Mesendoderm (in vitro differentiated cells): ENCODE measurements around the gene GDAP1L1. TPM values are rescaled to one million over a fixed set of nuclear protein-coding genes. Genes with fewer than 3 reads are reported as not detected.

Experiments used
- DNase-seq: peaks from one replicate; pipeline ENCODE4 v3.0.0; 2013
- H2AK5ac ChIP-seq: 2 replicates; pipeline ENCODE4 v1.6.1; 2013; ENCODE audit warnings: low read length, inconsistent platforms
- H2BK120ac ChIP-seq: 2 replicates; pipeline ENCODE4 v1.6.1; 2013; ENCODE audit warnings: low read depth, mild to moderate bottlenecking, low read length, moderate library complexity, mixed read lengths
- H2BK15ac ChIP-seq: replicated peaks from 2 replicates; pipeline ENCODE4 v1.6.1; 2013; ENCODE audit warnings: low read depth, mild to moderate bottlenecking, moderate library complexity
- H2BK5ac ChIP-seq: 2 replicates; pipeline ENCODE4 v1.6.1; 2013; ENCODE audit warnings: low read length, inconsistent platforms
- H3K18ac ChIP-seq: 2 replicates; pipeline ENCODE4 v1.6.1; 2013; ENCODE audit warnings: mild to moderate bottlenecking, low read length, mixed read lengths
- H3K23ac ChIP-seq: one replicate; pipeline ENCODE4 v1.6.1; 2013; ENCODE audit warnings: low read length
- H3K27ac ChIP-seq: 2 replicates; pipeline ENCODE4 v1.5.1; 2013; ENCODE audit warnings: low read depth, mild to moderate bottlenecking, inconsistent platforms, low read length, moderate library complexity
- H3K27me3 ChIP-seq: 2 replicates; pipeline ENCODE4 v1.6.1; 2013; ENCODE audit warnings: low read length, control low read depth, mild to moderate bottlenecking, inconsistent platforms; ENCODE audit not compliant: insufficient read depth, poor library complexity
- H3K36me3 ChIP-seq: 2 replicates; pipeline ENCODE4 v1.6.1; 2013; ENCODE audit warnings: low read length, inconsistent platforms; ENCODE audit not compliant: control insufficient read depth, insufficient read depth
- H3K4ac ChIP-seq: one replicate; pipeline ENCODE4 v1.6.1; 2013; ENCODE audit warnings: low read depth, mild to moderate bottlenecking, low read length, moderate library complexity
- H3K4me1 ChIP-seq: 2 replicates; pipeline ENCODE4 v1.6.1; 2013; ENCODE audit warnings: low read depth, low read length, inconsistent platforms; ENCODE audit not compliant: control insufficient read depth
- H3K4me2 ChIP-seq: 2 replicates; pipeline ENCODE4 v1.6.1; 2013; ENCODE audit warnings: low read length
- H3K4me3 ChIP-seq: 2 replicates; pipeline ENCODE4 v1.5.1; 2013; ENCODE audit warnings: mild to moderate bottlenecking, low read length
- H3K56ac ChIP-seq: one replicate; pipeline ENCODE4 v1.6.1; 2013; ENCODE audit warnings: low read length
- H3K79me1 ChIP-seq: 2 replicates; pipeline ENCODE4 v1.6.1; 2013; ENCODE audit warnings: low read length, inconsistent platforms
- H3K79me2 ChIP-seq: 2 replicates; pipeline ENCODE4 v1.6.1; 2013; ENCODE audit warnings: mild to moderate bottlenecking, low read length; ENCODE audit not compliant: control insufficient read depth, insufficient read depth
- H3K9ac ChIP-seq: 2 replicates; pipeline ENCODE4 v1.6.1; 2013; ENCODE audit warnings: low read length, inconsistent platforms
- H4K5ac ChIP-seq: one replicate; pipeline ENCODE4 v1.6.1; 2013; ENCODE audit warnings: low read length
- H4K8ac ChIP-seq: one replicate; pipeline ENCODE4 v1.6.1; 2013; ENCODE audit warnings: low read depth, mild to moderate bottlenecking, control low read depth, low read length, moderate library complexity
- WGBS: extraction: QIAGEN DNeasy Blood & Tissue Kit; methylation state at CpG from one replicate; pipeline ENCODE4 v1.1.7; 2013; ENCODE audit warnings: low lambda C conversion rate, missing lambda C conversion rate; ENCODE audit not compliant: insufficient coverage; ENCODE audit errors: extremely low coverage; 5-methylcytosine and 5-hydroxymethylcytosine counted together
- polyA plus RNA-seq, 2 experiments: library from polyadenylated mRNA; stranded (reverse); fragments of 200-250 nt; gene quantifications; one replicate each; pipeline ENCODE4 v1.2.3, GENCODE V29; 2013

GDAP1L1 gene
- 2.6 TPM for polyA plus RNA-seq (2013, experiment 1 of 2)
- polyA plus RNA-seq (2013, experiment 2 of 2): 2.5 TPM

DNA sequence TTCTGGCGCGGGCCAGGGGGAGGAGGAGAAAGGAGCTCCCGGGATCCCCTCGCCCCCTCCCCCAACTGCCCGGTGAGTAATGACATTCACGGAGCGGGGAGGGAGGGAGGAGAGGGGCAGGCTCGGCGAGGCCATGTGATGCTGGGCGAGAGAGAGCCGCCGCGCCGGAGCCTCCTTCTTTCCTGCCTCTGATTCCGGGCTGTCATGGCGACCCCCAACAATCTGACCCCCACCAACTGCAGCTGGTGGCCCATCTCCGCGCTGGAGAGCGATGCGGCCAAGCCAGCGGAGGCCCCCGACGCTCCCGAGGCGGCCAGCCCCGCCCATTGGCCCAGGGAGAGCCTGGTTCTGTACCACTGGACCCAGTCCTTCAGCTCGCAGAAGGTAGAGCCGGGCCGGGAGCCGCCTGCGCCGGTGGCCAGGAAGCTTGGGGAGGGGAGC is at the start of gene GDAP1L1:
Gene GDAP1L1, plus strand, starts transcription at position 178 of the 441 bp plus-strand sequence. Its CDS starts 27 bp downstream, at position 205.
- WGBS: no CpG with 5 or more reads among the region's 32 CpGs

DNA sequence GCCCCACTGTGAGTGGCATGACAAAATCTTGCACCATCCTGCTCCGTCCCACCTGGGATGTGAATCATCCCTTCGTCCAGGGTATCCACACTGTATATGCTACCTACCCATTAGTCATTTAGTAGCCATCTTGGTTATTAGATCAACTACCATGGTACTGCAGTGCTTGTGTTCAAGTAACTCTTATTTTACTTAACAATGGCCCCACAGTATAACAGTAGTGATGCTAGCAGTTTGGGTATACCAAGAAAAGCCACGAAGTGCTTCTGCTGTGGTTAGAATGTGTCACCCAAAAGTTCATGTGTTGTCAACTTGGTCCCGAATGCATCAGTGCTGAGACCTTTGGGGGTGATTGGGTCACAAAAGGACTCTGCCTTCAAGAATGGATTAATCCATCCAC is 48.2 kb upstream of the GDAP1L1 start:
- Histone ChIP-seq H3K18ac (no peak overlapping the region), H3K56ac (no peak overlapping the region), H3K27ac (no peak overlapping the region), H3K27me3 (no peaks in the 10 kb centered on the region), H4K5ac (no peak overlapping the region), H3K4me2 (no peak overlapping the region), H3K36me3 (peaks cover 4% of the 10 kb centered on the region), H3K23ac (no peak overlapping the region), H3K4me3 (no peak overlapping the region), H3K9ac (no peak overlapping the region), H4K8ac (no peak overlapping the region), H2BK5ac (no peak overlapping the region), H2AK5ac (no peak overlapping the region), H2BK120ac (no peak overlapping the region), H3K4me1 (no peaks in the 10 kb centered on the region), H3K79me1 (peaks cover 3% of the 10 kb centered on the region), H3K79me2 (peaks cover 2% of the 10 kb centered on the region), H3K4ac (no peak overlapping the region), H2BK15ac (no peak overlapping the region)
- no peak for DNase-seq
- no CpG with 5 or more reads among the region's 4 CpGs for WGBS

More for the DNA sequence above, at the start of gene GDAP1L1:
- Histone ChIP-seq H3K4me1 (no peaks in the 10 kb centered on the region), H3K4me3 (peak within 1 kb of the TSS; percentile 53), H2BK5ac (no peak within 1 kb of the TSS), H3K4ac (no peak within 1 kb of the TSS), H2AK5ac (no peak within 1 kb of the TSS), H3K79me2 (no peaks in the 10 kb centered on the region), H3K36me3 (no peaks in the 10 kb centered on the region), H3K79me1 (no peaks in the 10 kb centered on the region), H3K18ac (no peak within 1 kb of the TSS), H3K56ac (peak within 1 kb of the TSS; percentile 71), H3K9ac (peak within 1 kb of the TSS; percentile 53), H3K27me3 (no peaks in the 10 kb centered on the region), H4K5ac (no peak within 1 kb of the TSS), H3K4me2 (peak within 1 kb of the TSS; percentile 92), H2BK15ac (no peak within 1 kb of the TSS), H2BK120ac (no peak within 1 kb of the TSS), H4K8ac (no peak within 1 kb of the TSS), H3K27ac (no peak within 1 kb of the TSS), H3K23ac (peak within 1 kb of the TSS; percentile 61)
- DNase-seq: peak; percentile 73

GRCh38 chr20:44199877-44200276 is 47.2 kb upstream of the GDAP1L1 start:
- no peak overlapping the region for H3K27ac ChIP-seq
- H3K4me3 ChIP-seq: no peak overlapping the region
- H3K9ac ChIP-seq: no peak overlapping the region
- no peak overlapping the region for H2BK5ac ChIP-seq
- no peak overlapping the region for H3K4me2 ChIP-seq
- peaks cover 3% of the 10 kb centered on the region for H3K79me1 ChIP-seq
- H3K23ac ChIP-seq: no peak overlapping the region
- no peak overlapping the region for H3K18ac ChIP-seq
- H4K5ac ChIP-seq: no peak overlapping the region
- H3K79me2 ChIP-seq: peaks cover 2% of the 10 kb centered on the region
- no peaks in the 10 kb centered on the region for H3K27me3 ChIP-seq
- DNase-seq: no peak
- H3K4ac ChIP-seq: no peak overlapping the region
- no peaks in the 10 kb centered on the region for H3K4me1 ChIP-seq
- no peak overlapping the region for H2BK15ac ChIP-seq
- H3K56ac ChIP-seq: no peak overlapping the region
- no peak overlapping the region for H2AK5ac ChIP-seq
- H3K36me3 ChIP-seq: peaks cover 4% of the 10 kb centered on the region
- H2BK120ac ChIP-seq: no peak overlapping the region
- H4K8ac ChIP-seq: no peak overlapping the region
- WGBS: no CpG with 5 or more reads among the region's 4 CpGs

DNA sequence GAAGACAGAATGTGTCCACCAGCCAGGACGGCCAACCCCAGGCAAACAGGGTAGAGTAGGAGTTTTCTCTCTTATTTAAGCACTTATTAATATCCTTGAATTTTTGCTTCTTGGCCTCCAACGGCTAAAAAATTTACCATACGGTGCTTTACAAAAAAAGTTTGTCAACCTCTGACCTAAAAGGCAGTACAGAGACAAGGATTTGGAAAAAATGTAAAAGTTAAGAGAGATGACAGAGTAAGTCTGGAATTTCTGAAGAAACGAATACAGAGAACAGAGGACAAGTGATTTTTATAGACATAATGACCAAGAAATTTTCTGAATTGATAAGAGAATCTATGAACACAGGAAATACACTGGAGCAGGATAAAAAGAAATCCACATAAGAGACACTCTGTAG is 46.7 kb upstream of the GDAP1L1 start:
- H2BK15ac ChIP-seq: no peak overlapping the region
- no peak overlapping the region for H3K18ac ChIP-seq
- H3K79me2 ChIP-seq: peaks cover 2% of the 10 kb centered on the region
- no peak overlapping the region for H3K4me3 ChIP-seq
- no peak overlapping the region for H3K56ac ChIP-seq
- H3K9ac ChIP-seq: no peak overlapping the region
- no peak overlapping the region for H2BK120ac ChIP-seq
- H3K4me1 ChIP-seq: no peaks in the 10 kb centered on the region
- H2AK5ac ChIP-seq: no peak overlapping the region
- H3K27ac ChIP-seq: no peak overlapping the region
- no peak overlapping the region for H3K23ac ChIP-seq
- no CpG with 5 or more reads among the region's 4 CpGs for WGBS
- H2BK5ac ChIP-seq: no peak overlapping the region
- no peak overlapping the region for H3K4ac ChIP-seq
- H3K4me2 ChIP-seq: no peak overlapping the region
- H3K36me3 ChIP-seq: peaks cover 4% of the 10 kb centered on the region
- no peak overlapping the region for H4K8ac ChIP-seq
- DNase-seq: no peak
- H3K79me1 ChIP-seq: peaks cover 3% of the 10 kb centered on the region
- H4K5ac ChIP-seq: no peak overlapping the region
- no peaks in the 10 kb centered on the region for H3K27me3 ChIP-seq

- Histone ChIP-seq H3K27me3 (no peaks in the 10 kb centered on the region), H4K5ac (no peak overlapping the region), H2BK5ac (no peak overlapping the region), H4K8ac (no peak overlapping the region), H3K4ac (no peak overlapping the region), H3K36me3 (peaks cover 4% of the 10 kb centered on the region), H3K4me3 (no peak overlapping the region), H2AK5ac (no peak overlapping the region), H3K23ac (no peak overlapping the region), H3K79me1 (peaks cover 3% of the 10 kb centered on the region), H3K4me1 (no peaks in the 10 kb centered on the region), H3K4me2 (no peak overlapping the region), H3K9ac (no peak overlapping the region), H3K56ac (no peak overlapping the region), H3K18ac (no peak overlapping the region), H3K79me2 (peaks cover 2% of the 10 kb centered on the region), H3K27ac (no peak overlapping the region), H2BK120ac (no peak overlapping the region), H2BK15ac (no peak overlapping the region)
- no peak for DNase-seq
- no CpG with 5 or more reads among the region's 2 CpGs for WGBS
Measured at GRCh38 chr20:44200983-44201382, 46.1 kb upstream of the GDAP1L1 start.

DNA sequence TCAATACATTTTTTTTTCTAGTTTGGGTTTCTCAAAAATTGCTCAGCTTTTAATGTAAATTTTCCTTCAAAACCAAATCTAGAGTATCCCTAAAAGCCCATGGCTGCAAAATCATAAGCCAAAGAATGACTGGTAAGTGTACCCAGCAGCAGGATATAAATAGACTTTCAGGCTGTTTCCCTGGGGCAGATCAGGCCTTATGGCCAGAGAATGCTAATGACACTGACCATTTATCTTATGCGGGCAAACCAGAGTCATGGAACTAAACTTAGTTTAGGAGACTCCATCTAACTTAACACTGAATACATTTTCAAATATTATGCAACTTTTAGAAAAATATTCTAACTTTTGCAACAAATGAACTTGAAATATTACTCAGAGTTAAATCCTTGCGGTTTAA is 43.9 kb upstream of the GDAP1L1 start:
- Histone ChIP-seq H3K18ac (no peak overlapping the region), H4K5ac (no peak overlapping the region), H3K23ac (no peak overlapping the region), H3K4me3 (no peak overlapping the region), H3K27me3 (no peaks in the 10 kb centered on the region), H3K79me2 (peaks cover 9% of the 10 kb centered on the region), H3K27ac (no peak overlapping the region), H3K4ac (no peak overlapping the region), H3K79me1 (peaks cover 6% of the 10 kb centered on the region), H4K8ac (no peak overlapping the region), H2BK15ac (no peak overlapping the region), H2AK5ac (no peak overlapping the region), H3K9ac (no peak overlapping the region), H3K56ac (no peak overlapping the region), H2BK120ac (no peak overlapping the region), H3K4me2 (no peak overlapping the region), H2BK5ac (no peak overlapping the region), H3K36me3 (peaks cover 2% of the 10 kb centered on the region), H3K4me1 (no peaks in the 10 kb centered on the region)
- no peak for DNase-seq
- no CpG with 5 or more reads among the region's 2 CpGs for WGBS
